CD4-positive, alpha-beta T cell (primary cell): Measurements from ENCODE around the gene REL. TPM values are rescaled to one million over a fixed set of nuclear protein-coding genes. Genes with fewer than 3 reads are reported as not detected.

Experiments
- ATAC-seq: fragments of 200-7000 bp; cut with Tn5 transposase; one replicate; pipeline ENCODE4 v1.10.0; 2022; ENCODE audit warnings: mild to moderate bottlenecking; ENCODE audit not compliant: poor library complexity
- CTCF ChIA-PET: fragments of 350-600 bp; sonication (Branson Sonifier 250); formaldehyde crosslinking; loops from one replicate; lab custom pipeline; 2021; ENCODE audit warnings: antibody characterized with exemption, inconsistent platforms; lab: Charles Lee
- POLR2A ChIA-PET: fragments of 350-600 bp; sonication (Branson Sonifier 250); formaldehyde crosslinking; loops from one replicate; lab custom pipeline; 2021; ENCODE audit warnings: antibody characterized with exemption, inconsistent platforms; lab: Charles Lee
- DNase-seq, 14 experiments: peaks; one replicate each; pipeline ENCODE4 v3.0.0-alpha.2; 2013 to 2020; ENCODE audit warnings: mixed read lengths in 2 of 14
- H3K27ac ChIP-seq, 2 donors: one replicate each; pipeline versions ENCODE4 v1.5.1 to v1.7.0; 2013; ENCODE audit warnings: low read length in 2 of 2, low read depth in 1 of 2, mild to moderate bottlenecking in 1 of 2
- H3K27me3 ChIP-seq, 2 experiments: 1 replicate in 1 of 2; 2 replicates in 1 of 2; pipeline versions ENCODE4 v1.6.1 to v1.7.0; 2013; ENCODE audit warnings: low read length in 2 of 2, control low read depth in 1 of 2, mild to moderate bottlenecking in 1 of 2, moderate library complexity in 1 of 2; ENCODE audit not compliant: insufficient read depth in 2 of 2, control insufficient read depth in 1 of 2
- H3K36me3 ChIP-seq: one replicate; pipeline ENCODE4 v1.6.1; 2013; ENCODE audit warnings: low read length, control low read depth; ENCODE audit not compliant: insufficient read depth
- H3K4me1 ChIP-seq: one replicate; pipeline ENCODE4 v1.6.1; 2013; ENCODE audit warnings: low read length, control low read depth; ENCODE audit not compliant: insufficient read depth
- H3K4me3 ChIP-seq: one replicate; pipeline ENCODE4 v1.5.1; 2013; ENCODE audit warnings: mild to moderate bottlenecking, low read length, moderate library complexity
- H3K9me3 ChIP-seq, 2 experiments: 1 replicate in 1 of 2; 2 replicates in 1 of 2; pipeline versions ENCODE4 v1.6.1 to v1.7.0; 2013; ENCODE audit warnings: low read length in 2 of 2, mild to moderate bottlenecking in 2 of 2, control low read depth in 1 of 2, moderate library complexity in 1 of 2; ENCODE audit not compliant: control insufficient read depth in 1 of 2, insufficient read depth in 1 of 2
- H3K27ac Mint-ChIP-seq: one replicate; pipeline ENCODE4 v1.8.0; 2020; ENCODE audit warnings: mixed read lengths
- H3K27me3 Mint-ChIP-seq: one replicate; pipeline ENCODE4 v1.8.0; 2021; ENCODE audit warnings: mixed read lengths
- H3K36me3 Mint-ChIP-seq: one replicate; pipeline ENCODE4 v1.8.0; 2021; ENCODE audit warnings: low read depth, mixed read lengths
- H3K4me1 Mint-ChIP-seq: one replicate; pipeline ENCODE4 v1.8.0; 2021; ENCODE audit warnings: low read depth, mixed read lengths
- H3K4me3 Mint-ChIP-seq: one replicate; pipeline ENCODE4 v1.8.0; 2020; ENCODE audit warnings: mild to moderate bottlenecking, mixed read lengths
- H3K9me3 Mint-ChIP-seq: one replicate; pipeline ENCODE4 v1.8.0; 2020; ENCODE audit warnings: mixed read lengths
- CTCF ChIP-seq: fragments of 200-600 bp; IDR thresholded peaks from one replicate; pipeline ENCODE4 v1.8.0; 2022; ENCODE audit warnings: antibody characterized with exemption, mild to moderate bottlenecking
- intact Hi-C, 2 experiments: fragments of 100-400 bp; cut with DNase I in 1 of 2; cut with micrococcal nuclease in 1 of 2; formaldehyde crosslinking; loops; one replicate each; pipeline versions ENCODE4 v1.15.1 to v1.9.0; 2023 to 2025; cut with DNase I, micrococcal nuclease
- total RNA-seq, 174 experiments: library from RNA in 2 of 174; stranded (reverse) in 2 of 174; gene quantifications; one replicate each; pipeline ENCODE4 v1.2.3 and lab custom pipeline; 2021 to 2026

The REL gene
- total RNA-seq, 2 experiments from 2014 or later, result 91.9 to 99.9 TPM

GRCh38 chr2:60958800-60959199 lies 77.4 kb downstream of the REL start:
- DNase-seq, result no peak
- no peaks in the 10 kb centered on the region for H3K9me3 Mint-ChIP-seq
- ATAC-seq, result no peak
- Histone ChIP-seq H3K4me1 (no peaks in the 10 kb centered on the region), H3K27me3 (no peaks in the 10 kb centered on the region), H3K36me3 (peaks cover 4% of the 10 kb centered on the region), H3K27ac (no peak overlapping the region), H3K9me3 (no peaks in the 10 kb centered on the region), H3K4me3 (no peak overlapping the region)
- intact Hi-C loops, result no loop called here
- H3K27me3 Mint-ChIP-seq, result no peaks in the 10 kb centered on the region
- H3K36me3 Mint-ChIP-seq, result peaks cover 12% of the 10 kb centered on the region
- POLR2A ChIA-PET, result no interaction called here
- CTCF ChIA-PET, result no interaction called here
- peaks cover 10% of the 10 kb centered on the region for H3K4me1 Mint-ChIP-seq
- no peak overlapping the region for H3K4me3 Mint-ChIP-seq
- no peak overlapping the region for H3K27ac Mint-ChIP-seq
- TF ChIP-seq CTCF, result no peak

- Mint-ChIP-seq H3K9me3 (no peaks in the 10 kb centered on the region), H3K4me1 (peaks cover 17% of the 10 kb centered on the region), H3K27ac (no peak overlapping the region), H3K4me3 (no peak overlapping the region), H3K36me3 (peaks cover 5% of the 10 kb centered on the region), H3K27me3 (no peaks in the 10 kb centered on the region)
- Histone ChIP-seq H3K4me1 (no peaks in the 10 kb centered on the region), H3K36me3 (no peaks in the 10 kb centered on the region), H3K4me3 (no peak overlapping the region), H3K27ac (no peak overlapping the region), H3K9me3 (no peaks in the 10 kb centered on the region), H3K27me3 (no peaks in the 10 kb centered on the region)
- ChIA-PET POLR2A (no interaction called here), CTCF (no interaction called here)
- intact Hi-C loops, result no loop called here
- ATAC-seq (no peak), DNase-seq (no peak)
- TF ChIP-seq CTCF, result no peak
Measured at GRCh38 chr2:60959501-60959900, 78.1 kb downstream of the REL start.

GRCh38 chr2:60960706-60961105 lies 79.3 kb downstream of the REL start:
- intact Hi-C loops, result no loop called here
- DNase-seq (no peak), ATAC-seq (no peak)
- Mint-ChIP-seq H3K4me3 (no peak overlapping the region), H3K27me3 (no peaks in the 10 kb centered on the region), H3K9me3 (no peaks in the 10 kb centered on the region), H3K27ac (no peak overlapping the region), H3K36me3 (peaks cover 7% of the 10 kb centered on the region), H3K4me1 (peaks cover 29% of the 10 kb centered on the region)
- Histone ChIP-seq H3K36me3 (no peaks in the 10 kb centered on the region), H3K9me3 (no peaks in the 10 kb centered on the region), H3K27me3 (no peaks in the 10 kb centered on the region), H3K27ac (no peak overlapping the region), H3K4me1 (no peaks in the 10 kb centered on the region), H3K4me3 (no peak overlapping the region)
- TF ChIP-seq CTCF, result no peak
- CTCF ChIA-PET, result interaction anchor here (0.7 kb wide), 3 partner anchors 38 to 313 kb away, joined by 3 to 4 read pairs (median 3); no protein-coding TSS in a partner anchor
- POLR2A ChIA-PET, result no interaction called here
